Right atrium auricular region (tissue), 2 donors: Measurements from ENCODE around the gene OCLN. TPM values are rescaled to one million over a fixed set of nuclear protein-coding genes. Genes with fewer than 3 reads are reported as not detected.
"Not testable (repeated sequence)": the region's sequence is repeated elsewhere in the genome, so short reads cannot be mapped to it uniquely, and the experiment has no call there.

Experiments
- DNase-seq: peaks from one replicate; pipeline ENCODE4 v3.0.0-alpha.2; 2019; ENCODE audit warnings: low spot score
- H3K27ac ChIP-seq, 2 donors: fragments of 200-600 bp; sonication (generic); 1 replicate in 1 of 2; 2 replicates in 1 of 2; pipeline ENCODE4 v1.5.1; 2016 to 2019
- H3K27me3 ChIP-seq, 2 donors: fragments of 200-600 bp; sonication (generic); one replicate each; pipeline versions ENCODE4 v1.5.1 to v1.6.0; 2017 to 2019
- H3K36me3 ChIP-seq: fragments of 200-600 bp; sonication (generic); one replicate; pipeline ENCODE4 v1.5.1; 2016
- H3K4me1 ChIP-seq, 2 donors: fragments of 200-600 bp; sonication (generic); one replicate each; pipeline versions ENCODE4 v1.5.1 to v1.6.0; 2017 to 2019
- H3K4me3 ChIP-seq, 2 donors: fragments of 200-600 bp; sonication (generic); 1 replicate in 1 of 2; 2 replicates in 1 of 2; pipeline ENCODE4 v1.5.1; 2017 to 2019; ENCODE audit warnings: mild to moderate bottlenecking in 1 of 2, moderate library complexity in 1 of 2
- H3K9me3 ChIP-seq, 2 donors: fragments of 200-600 bp; sonication (generic); one replicate each; pipeline ENCODE4 v1.5.1; 2019
- CTCF ChIP-seq, 2 donors: fragments of 200-600 bp; sonication (generic); IDR thresholded peaks; one replicate each; pipeline ENCODE4 v1.5.1; 2019; ENCODE audit warnings: antibody characterized with exemption in 2 of 2
- total RNA-seq, 2 donors: library from RNA; depleted of rRNA; stranded (reverse); fragments of >200 nt; gene quantifications; one replicate each; pipeline ENCODE4 v1.1.0, GENCODE V29; 2016

OCLN gene
- total RNA-seq, 2 donors from 2014 or later = 2.7 to 3.2 TPM

DNA sequence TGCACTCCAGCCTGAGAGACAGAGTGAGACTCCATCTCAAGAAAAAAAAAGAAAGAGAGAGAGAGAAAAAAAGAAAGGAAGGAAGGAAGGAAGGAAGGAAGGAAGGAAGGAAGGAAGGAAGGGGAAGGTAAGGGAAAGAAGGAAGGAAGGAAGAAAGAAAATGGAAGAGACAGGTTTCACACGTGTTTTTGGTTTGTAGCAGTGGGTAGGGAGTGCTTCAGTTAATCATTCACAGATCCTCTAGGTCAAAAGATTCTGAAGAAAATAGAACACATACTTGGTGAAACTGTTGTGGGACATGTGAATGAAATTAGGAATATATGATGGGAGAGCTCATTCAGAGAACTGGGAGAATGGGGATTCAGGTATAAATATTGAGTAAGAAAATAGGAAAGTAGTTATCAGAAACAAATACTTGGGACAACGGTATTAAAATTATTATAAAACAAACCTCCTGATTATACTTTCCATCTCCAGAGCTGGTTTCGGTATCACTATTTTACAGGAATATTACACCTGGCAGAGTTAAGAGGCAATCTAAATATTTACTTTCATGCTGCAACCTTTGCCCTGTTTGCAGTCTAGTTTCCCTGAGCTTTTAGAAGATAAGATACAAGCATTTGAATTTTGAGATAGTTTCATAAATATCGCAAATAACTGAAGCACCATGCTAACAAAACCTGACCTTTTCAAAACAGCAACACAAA lies 40.5 kb upstream of the OCLN start:
- Histone ChIP-seq H3K4me3 (no peak overlapping the region), H3K27me3 (no peaks in the 10 kb centered on the region), H3K4me1 (no peaks in the 10 kb centered on the region), H3K9me3 (no peaks in the 10 kb centered on the region), H3K27ac (no peak overlapping the region), H3K36me3 (no peaks in the 10 kb centered on the region)
- DNase-seq = no peak
- TF ChIP-seq CTCF (IDR thresholded peaks at IDR 0.05) = no peak

DNA sequence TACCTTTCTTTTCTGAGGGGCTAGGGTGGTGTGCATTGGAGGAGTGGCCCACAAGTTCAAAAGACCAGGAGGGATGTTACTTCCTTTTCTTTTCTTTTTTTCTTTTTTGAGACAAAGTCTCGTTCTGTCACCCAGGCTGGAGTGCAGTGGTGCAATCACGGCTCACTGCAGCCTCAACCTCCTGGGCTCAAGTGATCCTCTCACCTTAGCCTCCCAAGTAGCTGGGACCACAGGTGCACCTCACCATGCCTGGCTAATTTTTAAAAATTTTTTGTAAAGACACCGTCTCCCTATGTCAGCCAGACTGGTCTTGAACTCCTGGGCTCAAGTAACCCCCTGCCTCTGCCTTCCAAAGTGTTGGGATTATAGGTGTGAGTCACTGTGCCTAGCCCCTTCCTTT lies 39.1 kb upstream of the OCLN start:
- not testable (repeated sequence) for H3K27ac ChIP-seq

DNA sequence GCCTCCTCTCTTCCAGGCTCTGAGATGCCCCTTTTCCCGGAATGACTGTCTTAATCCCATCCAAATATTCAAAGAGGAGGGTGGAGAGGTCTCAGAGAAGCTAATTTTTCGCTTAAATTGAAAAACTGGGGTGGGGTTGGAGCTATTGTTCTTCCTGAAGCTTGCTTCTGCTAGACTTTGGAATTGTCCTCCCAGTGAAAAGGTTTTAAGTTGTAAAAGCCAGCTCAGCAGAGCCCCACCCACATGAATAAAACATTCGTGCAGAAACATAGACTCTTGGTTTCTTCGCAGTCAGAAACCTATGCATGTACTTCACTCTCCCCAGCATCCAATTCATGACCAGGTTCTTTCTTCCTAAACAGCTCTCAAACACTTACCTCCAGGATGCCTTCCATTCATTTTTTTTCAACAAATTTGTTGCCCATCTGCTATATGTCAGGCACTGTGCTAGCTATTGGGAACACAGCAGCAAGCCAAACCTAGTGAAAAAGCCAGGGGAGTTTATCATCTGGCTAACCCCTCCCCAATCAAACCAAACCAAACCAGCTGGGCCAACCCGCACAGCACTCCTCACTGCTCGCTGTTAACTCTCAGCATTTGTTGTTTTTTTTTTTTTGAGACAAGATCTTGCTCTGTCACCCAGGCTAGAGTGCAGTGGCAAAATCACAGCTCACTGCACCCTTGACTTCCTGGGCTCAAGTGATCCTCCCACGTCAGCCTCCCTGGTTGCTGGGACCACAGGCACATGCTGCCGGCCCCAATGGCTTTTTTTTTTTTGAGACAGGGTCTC lies 37.9 kb upstream of the OCLN start:
- Histone ChIP-seq H3K27ac (no peak overlapping the region), H3K27me3 (no peaks in the 10 kb centered on the region), H3K9me3 (no peaks in the 10 kb centered on the region), H3K4me1 (no peaks in the 10 kb centered on the region), H3K4me3 (no peak overlapping the region), H3K36me3 (no peaks in the 10 kb centered on the region)
- DNase-seq = no peak
- no peak for TF ChIP-seq CTCF (IDR thresholded peaks at IDR 0.05)

More for the DNA sequence above, 39.1 kb upstream of the OCLN start:
- DNase-seq, H3K36me3 ChIP-seq, H3K4me1 ChIP-seq, H3K4me3 ChIP-seq, H3K9me3 ChIP-seq, H3K27me3 ChIP-seq: not testable (repeated sequence)

DNA sequence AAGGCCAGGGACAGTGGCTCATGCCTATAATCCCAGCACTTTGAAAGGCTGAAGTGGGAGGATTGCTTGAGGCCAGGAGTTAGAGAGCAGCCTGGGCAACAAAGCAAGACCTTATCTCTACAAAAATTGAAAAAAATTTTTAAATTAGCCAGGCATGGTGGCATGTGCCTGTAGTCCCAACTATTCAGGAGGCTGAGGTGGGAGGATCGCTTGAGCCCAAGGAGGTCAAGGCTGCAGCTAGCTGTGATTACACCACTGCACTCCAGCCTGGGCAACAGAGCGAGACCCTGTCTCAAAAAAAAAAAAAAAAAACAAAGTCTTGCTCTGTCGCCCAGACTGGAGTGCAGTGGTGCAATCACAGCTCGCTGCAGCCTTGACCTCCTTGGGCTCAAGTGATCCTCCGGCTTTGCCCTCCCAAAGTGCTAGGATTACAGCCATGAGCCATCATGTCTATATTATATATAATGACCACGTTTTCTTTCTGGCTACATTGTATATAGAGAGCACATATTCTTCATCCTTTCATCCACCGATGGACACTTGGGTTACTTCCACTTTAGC lies 37.1 kb upstream of the OCLN start:
- DNase-seq, H3K27ac ChIP-seq, H3K4me1 ChIP-seq, H3K9me3 ChIP-seq, H3K27me3 ChIP-seq, H3K36me3 ChIP-seq, H3K4me3 ChIP-seq: not testable (repeated sequence)

DNA sequence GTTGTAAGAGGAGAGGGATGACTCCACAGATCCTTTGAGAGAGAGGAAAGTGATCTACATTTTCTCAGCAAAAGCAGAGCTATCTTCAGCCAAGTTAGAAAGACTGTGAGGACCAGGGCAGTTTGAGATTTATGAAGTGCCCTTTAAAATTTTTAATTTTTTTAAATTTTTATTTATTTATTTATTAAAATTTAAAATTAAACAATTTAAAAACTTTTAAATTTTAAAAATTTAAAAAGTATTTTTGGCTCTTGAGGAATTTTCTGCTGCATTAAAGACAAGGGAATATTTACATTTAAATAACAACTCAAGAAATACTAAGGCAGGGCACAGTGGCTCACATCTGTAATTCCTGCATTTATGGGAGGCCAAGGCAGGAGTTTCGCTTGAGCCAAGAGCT lies 30.4 kb upstream of the OCLN start:
- Histone ChIP-seq H3K4me1 (no peaks in the 10 kb centered on the region), H3K27me3 (no peaks in the 10 kb centered on the region), H3K4me3 (no peak overlapping the region), H3K27ac (no peak overlapping the region), H3K9me3 (no peaks in the 10 kb centered on the region), H3K36me3 (no peaks in the 10 kb centered on the region)
- no peak for TF ChIP-seq CTCF (IDR thresholded peaks at IDR 0.05)
- no peak for DNase-seq

DNA sequence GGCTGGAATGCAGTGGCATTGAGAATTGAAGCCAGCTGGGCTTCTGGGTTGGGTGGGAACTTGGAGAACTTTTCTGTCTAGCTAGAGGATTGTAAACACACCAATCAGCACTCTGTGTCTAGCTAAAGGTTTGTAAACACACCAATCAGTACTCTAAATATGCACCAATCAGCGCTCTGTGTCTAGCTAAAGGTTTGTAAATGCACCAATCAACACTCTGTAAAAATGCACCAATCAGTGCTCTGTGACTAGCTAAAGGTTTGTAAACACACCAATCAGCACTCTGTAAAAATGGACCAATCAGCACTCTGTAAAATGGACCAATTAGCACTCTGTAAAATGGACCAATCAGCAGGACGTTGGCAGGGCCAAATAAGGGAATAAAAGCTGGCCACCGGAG lies 26.2 kb upstream of the OCLN start:
- H3K9me3 ChIP-seq, DNase-seq, H3K4me1 ChIP-seq, H3K27me3 ChIP-seq, H3K27ac ChIP-seq, H3K36me3 ChIP-seq, H3K4me3 ChIP-seq: not testable (repeated sequence)

- Histone ChIP-seq H3K27me3 (no peaks in the 10 kb centered on the region), H3K27ac (no peak overlapping the region)
- DNase-seq = no peak
Observed at GRCh38 chr5:69467442-69468225, 25.0 kb upstream of the OCLN start.

More at GRCh38 chr5:69467442-69468225, 25.0 kb upstream of the OCLN start:
- no peaks in the 10 kb centered on the region for H3K9me3 ChIP-seq
- H3K4me1 ChIP-seq = no peaks in the 10 kb centered on the region
- no peaks in the 10 kb centered on the region for H3K36me3 ChIP-seq
- no peak overlapping the region for H3K4me3 ChIP-seq
- TF ChIP-seq CTCF (IDR thresholded peaks at IDR 0.05) = no peak
